IMR-90 (cell line): ENCODE data around the gene KL. TPM values are rescaled to one million over a fixed set of nuclear protein-coding genes. Genes with fewer than 3 reads are reported as not detected.

ENCODE experiments used
- ATAC-seq: fragments of 200-7000 bp; cut with Tn5 transposase; 2 replicates; pipeline ENCODE4 v1.9.1; 2020; ENCODE audit warnings: low read depth, mild to moderate bottlenecking, moderate library complexity
- BruUV-seq: library from RNA; stranded (reverse); fragments of 400-500 nt; replicated peaks from 2 replicates; lab custom pipeline; 2021; lab: Mats Ljungman, UMichigan
- CTCF ChIA-PET: fragments of 300-600 bp; formaldehyde crosslinking; extraction: SDS; loops from one replicate; lab custom pipeline; 2021; ENCODE audit warnings: antibody characterized with exemption; lab: Yijun Ruan, JAX
- POLR2A ChIA-PET: fragments of 300-600 bp; sonication (Branson Sonifier 250); formaldehyde crosslinking; loops from one replicate; lab custom pipeline; 2022; ENCODE audit warnings: antibody characterized with exemption; ENCODE audit not compliant: unreplicated experiment; lab: Charles Lee
- DNase-seq: peaks from one replicate; pipeline ENCODE4 v3.0.0; 2013
- H2AFZ ChIP-seq: replicated peaks from 2 replicates; pipeline ENCODE3; 2013; ENCODE audit warnings: low read length, mild to moderate bottlenecking; ENCODE audit not compliant: poor library complexity
- H2AK5ac ChIP-seq: 2 replicates; pipeline ENCODE4 v1.6.1; 2013; ENCODE audit warnings: low read depth, low read length, inconsistent platforms
- H2AK9ac ChIP-seq: replicated peaks from 2 replicates; pipeline ENCODE3; 2013; ENCODE audit warnings: mild to moderate bottlenecking, low read depth, low read length, moderate library complexity; ENCODE audit not compliant: poor library complexity
- H2BK120ac ChIP-seq: 2 replicates; pipeline ENCODE4 v1.6.1; 2013; ENCODE audit warnings: low read depth, low read length, inconsistent platforms
- H2BK15ac ChIP-seq: 3 replicates; pipeline ENCODE4 v1.6.1; 2013; ENCODE audit warnings: low read depth, low read length, inconsistent platforms
- H2BK20ac ChIP-seq: 2 replicates; pipeline ENCODE4 v1.6.1; 2013; ENCODE audit warnings: low read depth, mild to moderate bottlenecking, inconsistent platforms, low read length, moderate library complexity
- H2BK5ac ChIP-seq: 2 replicates; pipeline ENCODE4 v1.6.1; 2013; ENCODE audit warnings: mild to moderate bottlenecking, low read depth, low read length, inconsistent platforms; ENCODE audit not compliant: poor library complexity, severe bottlenecking
- H3K14ac ChIP-seq: replicated peaks from 2 replicates; pipeline ENCODE4 v1.6.1; 2013; ENCODE audit warnings: low read depth, low read length, inconsistent platforms
- H3K18ac ChIP-seq: 2 replicates; pipeline ENCODE4 v1.6.1; 2013; ENCODE audit warnings: low read depth, low read length, control low read depth
- H3K23ac ChIP-seq: 2 replicates; pipeline ENCODE4 v1.6.1; 2013; ENCODE audit warnings: low read depth, low read length, inconsistent platforms
- H3K27ac ChIP-seq: 2 replicates; pipeline ENCODE4 v1.5.1; 2013; ENCODE audit warnings: mild to moderate bottlenecking, control low read depth, low read length; ENCODE audit not compliant: insufficient read depth
- H3K27me3 ChIP-seq: 2 replicates; pipeline ENCODE4 v1.6.1; 2013; ENCODE audit warnings: low read length; ENCODE audit not compliant: control insufficient read depth, insufficient read depth
- H3K36me3 ChIP-seq: 2 replicates; pipeline ENCODE4 v1.6.1; 2013; ENCODE audit warnings: low read length, mixed read lengths; ENCODE audit not compliant: control insufficient read depth, insufficient read depth
- H3K4ac ChIP-seq: 2 replicates; pipeline ENCODE4 v1.6.1; 2013; ENCODE audit warnings: low read depth, low read length, inconsistent platforms
- H3K4me1 ChIP-seq: 2 replicates; pipeline ENCODE4 v1.6.1; 2013; ENCODE audit warnings: low read length, mixed read lengths; ENCODE audit not compliant: control insufficient read depth, insufficient read depth
- H3K4me2 ChIP-seq: 2 replicates; pipeline ENCODE4 v1.6.1; 2013; ENCODE audit warnings: low read depth, mild to moderate bottlenecking, control low read depth, low read length, moderate library complexity
- H3K4me3 ChIP-seq: 2 replicates; pipeline ENCODE4 v1.5.1; 2013; ENCODE audit warnings: low read depth, mild to moderate bottlenecking, control low read depth, low read length, moderate library complexity; ENCODE audit not compliant: insufficient read depth
- H3K56ac ChIP-seq: 2 replicates; pipeline ENCODE4 v1.6.1; 2013; ENCODE audit warnings: low read length, inconsistent platforms; ENCODE audit not compliant: insufficient read depth; ENCODE audit errors: extremely low read depth
- H3K79me1 ChIP-seq, 2 experiments: 2 replicates each; pipeline ENCODE4 v1.6.1; 2013; ENCODE audit warnings: low read length in 2 of 2, inconsistent platforms in 1 of 2, low read depth in 1 of 2
- H3K9ac ChIP-seq: 2 replicates; pipeline ENCODE4 v1.6.1; 2013; ENCODE audit warnings: low read depth, low read length, control low read depth
- H3K9me1 ChIP-seq: 2 replicates; pipeline ENCODE4 v1.6.1; 2013; ENCODE audit warnings: low read length, inconsistent platforms; ENCODE audit not compliant: insufficient read depth
- H3K9me3 ChIP-seq: 2 replicates; pipeline ENCODE4 v1.6.1; 2013; ENCODE audit warnings: low read length; ENCODE audit not compliant: control insufficient read depth, insufficient read depth
- H4K20me1 ChIP-seq: 2 replicates; pipeline ENCODE4 v1.6.1; 2013; ENCODE audit warnings: low read length, inconsistent platforms; ENCODE audit not compliant: insufficient read depth
- H4K5ac ChIP-seq: 2 replicates; pipeline ENCODE4 v1.6.1; 2013; ENCODE audit warnings: mild to moderate bottlenecking, low read depth, low read length, control low read depth
- H4K8ac ChIP-seq, 2 experiments: 2 replicates each; pipeline ENCODE4 v1.6.1; 2013; ENCODE audit warnings: low read depth in 2 of 2, low read length in 2 of 2, control low read depth in 1 of 2, inconsistent platforms in 1 of 2
- H4K91ac ChIP-seq: 2 replicates; pipeline ENCODE4 v1.6.1; 2013; ENCODE audit warnings: low read depth, low read length, inconsistent platforms; ENCODE audit not compliant: insufficient read depth
- CTCF ChIP-seq: conservative IDR thresholded peaks from 2 replicates; pipeline ENCODE4 v1.5.1; 2012; ENCODE audit warnings: mild to moderate bottlenecking, low read depth, low read length, improper control_type of control experiment
- FOS ChIP-seq: fragments of 150-350 bp; IDR thresholded peaks from 2 replicates; pipeline ENCODE4 v1.6.1; 2016; ENCODE audit warnings: low read depth, low read length
- MXI1 ChIP-seq: IDR thresholded peaks from 2 replicates; pipeline ENCODE4 v1.6.1; 2012; ENCODE audit warnings: low read depth, mild to moderate bottlenecking, low read length, moderate library complexity, borderline replicate concordance
- POLR2A ChIP-seq: IDR thresholded peaks from 2 replicates; pipeline ENCODE4 v1.6.1; 2012; ENCODE audit warnings: mild to moderate bottlenecking, low read depth, low read length
- RCOR1 ChIP-seq: IDR thresholded peaks from 2 replicates; pipeline ENCODE4 v1.6.1; 2012; ENCODE audit warnings: mild to moderate bottlenecking, low read length, improper control_type of control experiment; ENCODE audit not compliant: insufficient replicate concordance
- WGBS, 2 experiments: methylation state at CpG; one replicate each; pipeline versions ENCODE4 v1.1.5 to v1.1.7; 2013; ENCODE audit warnings: missing lambda C conversion rate in 2 of 2; ENCODE audit not compliant: insufficient read length in 1 of 2; ENCODE audit errors: extremely low coverage in 2 of 2; 5-methylcytosine and 5-hydroxymethylcytosine counted together
- dilution Hi-C: fragments of 300-500 bp; cut with HindIII; formaldehyde crosslinking; loops from one replicate; pipeline ENCODE4 v1.14.3; 2018; ENCODE audit warnings: low sequenced_read_pairs; ENCODE audit not compliant: unreplicated experiment
- in situ Hi-C: fragments of 300-500 bp; cut with MboI; formaldehyde crosslinking; loops from 3 replicates; pipeline ENCODE4 v1.14.3; 2019; ENCODE audit warnings: low sequenced_read_pairs, inconsistent platforms, mixed read lengths
- intact Hi-C: fragments of 100-400 bp; cut with micrococcal nuclease; formaldehyde crosslinking; loops from 2 replicates; pipeline ENCODE4 v1.10.0; 2022
- polyA plus RNA-seq, 3 experiments: library from polyadenylated mRNA; depleted of rRNA; stranded (reverse); fragments of >200 nt; gene quantifications; 2 replicates each; pipeline ENCODE4 v1.2.3, GENCODE V29; 2012; ENCODE audit warnings: low replicate concordance in 1 of 3
- total RNA-seq: library from RNA; depleted of rRNA; stranded (reverse); fragments of >200 nt; gene quantifications from 2 replicates; pipeline ENCODE4 v1.2.3, GENCODE V29; 2012

KL gene
- total and polyA plus RNA-seq, 2 of the 4 experiments (the other 2 are of a cell fraction): not detected

- in situ Hi-C loops (no loop called here), intact Hi-C loops (no loop called here), dilution Hi-C loops (no loop called here)
- 63% methylated on average over 2 of the region's 8 CpGs; no CpG with 5 or more reads in 1 of the 2 experiments for WGBS, 2 experiments
- Histone ChIP-seq H2BK5ac (no peak overlapping the region), H2BK15ac (no peak overlapping the region), H4K5ac (no peak overlapping the region), H3K27me3 (peaks cover 50% of the 10 kb centered on the region), H3K36me3 (no peaks in the 10 kb centered on the region), H4K8ac (no peak overlapping the region), H2AK5ac (no peak overlapping the region), H3K14ac (no peak overlapping the region), H3K27ac (no peak overlapping the region), H3K4ac (no peak overlapping the region), H3K9me3 (peaks cover 1% of the 10 kb centered on the region; the same call in 1 of the 2 replicates), H3K79me1 (no peaks in the 10 kb centered on the region), H2AK9ac (no peak overlapping the region), H4K20me1 (no peaks in the 10 kb centered on the region), H3K56ac (no peak overlapping the region), H3K23ac (no peak overlapping the region), H3K18ac (no peak overlapping the region), H2AFZ (no peak overlapping the region), H2BK120ac (no peak overlapping the region), H4K91ac (no peak overlapping the region), H3K4me2 (no peak overlapping the region), H3K9me1 (no peaks in the 10 kb centered on the region), H3K4me3 (no peak overlapping the region), H3K9ac (no peak overlapping the region), H3K4me1 (no peaks in the 10 kb centered on the region; the same call in 1 of the 2 replicates), H2BK20ac (no peak overlapping the region)
- DNase-seq (no peak), ATAC-seq (no peak)
- TF ChIP-seq POLR2A (no peak), FOS (no peak), RCOR1 (no peak), CTCF (no peak), MXI1 (no peak)
- BruUV-seq: no TSS peak
- CTCF ChIA-PET: no interaction called here
- POLR2A ChIA-PET: no interaction called here
These were observed 968 bp upstream of the KL start for GRCh38 chr13:33015241-33015668.
